ENCODE measurements around the gene SLC29A4.
"Not testable (repeated sequence)": the region's sequence is repeated elsewhere in the genome, so short reads cannot be mapped to it uniquely, and the experiment has no call there.

The SLC29A4 gene

GRCh38 chr7:5282543-5283316 is at the start of gene SLC29A4:
Gene SLC29A4 (plus strand): TSS chr7:5282943. CDS start chr7:5287817, 4,874 bp downstream.
- DNase-seq = no peak

GRCh38 chr7:5234852-5235831 is 47.6 kb upstream of the SLC29A4 start:
- DNase-seq = no peak

GRCh38 chr7:5237286-5237685 is 45.5 kb upstream of the SLC29A4 start:
- no peak for DNase-seq

GRCh38 chr7:5238500-5238899 is 44.2 kb upstream of the SLC29A4 start:
- DNase-seq = no peak

GRCh38 chr7:5243261-5243660 is 39.5 kb upstream of the SLC29A4 start:
- no peak for DNase-seq

- DNase-seq = no peak
Observed at GRCh38 chr7:5248201-5248885, 34.4 kb upstream of the SLC29A4 start.

GRCh38 chr7:5250787-5251186 is 32.0 kb upstream of the SLC29A4 start:
- DNase-seq = not testable (repeated sequence)

GRCh38 chr7:5253529-5253928 is 29.2 kb upstream of the SLC29A4 start:
- not testable (repeated sequence) for DNase-seq

- DNase-seq = not testable (repeated sequence)
Observed at GRCh38 chr7:5254371-5254770, 28.4 kb upstream of the SLC29A4 start.

GRCh38 chr7:5255832-5256231 is 26.9 kb upstream of the SLC29A4 start:
- no peak for DNase-seq

GRCh38 chr7:5260530-5261068 is 22.1 kb upstream of the SLC29A4 start:
- not testable (repeated sequence) for DNase-seq

GRCh38 chr7:5263066-5263465 is 19.7 kb upstream of the SLC29A4 start:
- not testable (repeated sequence) for DNase-seq

- no peak for DNase-seq
Observed at GRCh38 chr7:5265320-5266190, 17.2 kb upstream of the SLC29A4 start.

GRCh38 chr7:5266191-5267028 is 16.3 kb upstream of the SLC29A4 start:
- no peak for DNase-seq

- not testable (repeated sequence) for DNase-seq
Observed at GRCh38 chr7:5267829-5268228, 14.9 kb upstream of the SLC29A4 start.

- not testable (repeated sequence) for DNase-seq
Observed at GRCh38 chr7:5269992-5270657, 12.6 kb upstream of the SLC29A4 start.

- DNase-seq = no peak
Observed at GRCh38 chr7:5270788-5271187, 12.0 kb upstream of the SLC29A4 start.

GRCh38 chr7:5273831-5274405 is 8.8 kb upstream of the SLC29A4 start:
- DNase-seq = not testable (repeated sequence)

- DNase-seq = no peak
Observed at GRCh38 chr7:5274441-5274840, 8.3 kb upstream of the SLC29A4 start.

GRCh38 chr7:5274985-5275431 is 7.7 kb upstream of the SLC29A4 start:
- DNase-seq = not testable (repeated sequence)
